Neural progenitor cell (in vitro differentiated cells): ENCODE data around the gene PIGB. TPM values are rescaled to one million over a fixed set of nuclear protein-coding genes. Genes with fewer than 3 reads are reported as not detected.
"Not testable (repeated sequence)": the region's sequence is repeated elsewhere in the genome, so short reads cannot be mapped to it uniquely, and the experiment has no call there.

ENCODE experiments used
- DNase-seq: peaks from one replicate; pipeline ENCODE4 v3.0.0-alpha.2; 2016; ENCODE audit warnings: low spot score
- H2AFZ ChIP-seq: fragments of 200-600 bp; sonication (generic); replicated peaks from 2 replicates; pipeline ENCODE4 v1.6.1; 2016; ENCODE audit warnings: antibody characterized with exemption
- H3F3A ChIP-seq: fragments of 200-600 bp; sonication (generic); 2 replicates; pipeline ENCODE4 v1.6.1; 2016; ENCODE audit warnings: antibody characterized with exemption, low read depth
- H3K27ac ChIP-seq: fragments of 200-600 bp; sonication (generic); 2 replicates; pipeline ENCODE4 v1.5.1; 2016; ENCODE audit warnings: mild to moderate bottlenecking
- H3K27me3 ChIP-seq: fragments of 200-600 bp; sonication (generic); 2 replicates; pipeline ENCODE4 v1.6.1; 2016; ENCODE audit warnings: mild to moderate bottlenecking, moderate library complexity
- H3K36me3 ChIP-seq: fragments of 200-600 bp; sonication (generic); 2 replicates; pipeline ENCODE4 v1.5.1; 2016
- H3K4me1 ChIP-seq: fragments of 200-600 bp; sonication (generic); 2 replicates; pipeline ENCODE4 v1.6.1; 2016; ENCODE audit warnings: mixed run types
- H3K4me2 ChIP-seq: fragments of 200-600 bp; sonication (generic); 2 replicates; pipeline ENCODE4 v1.6.1; 2016
- H3K4me3 ChIP-seq: fragments of 200-600 bp; sonication (generic); 2 replicates; pipeline ENCODE4 v1.5.1; 2016
- H3K79me2 ChIP-seq: fragments of 200-600 bp; sonication (generic); 2 replicates; pipeline ENCODE4 v1.6.1; 2016; ENCODE audit warnings: low read depth
- H3K9ac ChIP-seq: fragments of 200-600 bp; sonication (generic); 2 replicates; pipeline ENCODE4 v1.6.1; 2016
- H3K9me3 ChIP-seq: fragments of 200-600 bp; sonication (generic); 2 replicates; pipeline ENCODE4 v1.5.1; 2016; ENCODE audit warnings: low read depth
- H4K20me1 ChIP-seq: fragments of 200-600 bp; sonication (generic); 2 replicates; pipeline ENCODE4 v1.6.1; 2016; ENCODE audit warnings: low read depth
- H3K27ac Mint-ChIP-seq: 3 replicates; pipeline ENCODE4 v1.8.0; 2021; ENCODE audit warnings: mixed read lengths
- H3K27me3 Mint-ChIP-seq: 2 replicates; pipeline ENCODE4 v1.8.0; 2022; ENCODE audit warnings: low read depth, mild to moderate bottlenecking, inconsistent platforms, moderate library complexity, mixed read lengths; ENCODE audit not compliant: insufficient read depth
- H3K36me3 Mint-ChIP-seq: 3 replicates; pipeline ENCODE4 v1.8.0; 2021; ENCODE audit warnings: mixed read lengths
- H3K4me1 Mint-ChIP-seq: 3 replicates; pipeline ENCODE4 v1.8.0; 2021; ENCODE audit warnings: mixed read lengths
- H3K4me3 Mint-ChIP-seq: 3 replicates; pipeline ENCODE4 v1.8.0; 2021; ENCODE audit warnings: mild to moderate bottlenecking, moderate library complexity, mixed read lengths
- H3K9me3 Mint-ChIP-seq: 3 replicates; pipeline ENCODE4 v1.8.0; 2020; ENCODE audit warnings: mixed read lengths
- CTCF ChIP-seq: fragments of 200-600 bp; sonication (generic); IDR thresholded peaks from 2 replicates; pipeline ENCODE4 v1.5.1; 2017; ENCODE audit warnings: antibody characterized with exemption, mild to moderate bottlenecking
- EZH2 ChIP-seq: fragments of 200-600 bp; sonication (generic); IDR thresholded peaks from 2 replicates; pipeline ENCODE4 v1.6.1; 2017; ENCODE audit warnings: antibody characterized with exemption, mild to moderate bottlenecking, moderate library complexity
- EZH2phosphoT487 ChIP-seq: fragments of 200-600 bp; sonication (generic); IDR thresholded peaks from 2 replicates; pipeline ENCODE4 v1.6.1; 2017; ENCODE audit warnings: antibody characterized with exemption
- total RNA-seq: library from RNA; depleted of rRNA; stranded (reverse); fragments of >200 nt; gene quantifications from 2 replicates; pipeline ENCODE4 v1.2.3, GENCODE V29; 2015; ENCODE audit warnings: low replicate concordance

PIGB gene
- total RNA-seq, 1 donor from 2014 or later = 18.7 TPM

DNA sequence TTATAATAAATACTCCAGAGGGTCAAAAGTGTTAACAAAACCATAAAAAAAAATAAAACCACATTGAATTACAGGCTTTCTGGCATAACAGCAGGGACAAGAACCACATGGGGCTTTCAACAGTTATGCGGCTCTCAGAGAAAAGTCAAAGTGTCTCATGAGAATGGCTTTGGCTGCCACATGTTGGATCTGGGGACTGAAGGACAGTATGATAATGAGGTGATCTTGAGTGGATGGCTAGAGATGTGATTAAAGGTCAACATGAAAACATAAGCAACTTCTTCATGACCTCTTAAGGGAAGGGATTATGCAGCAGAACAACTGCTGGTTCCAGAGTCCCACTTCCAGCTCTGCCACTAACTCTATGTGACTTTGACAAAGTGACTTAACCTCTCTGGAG, 34.6 kb upstream of the PIGB start:
- H3K27me3 ChIP-seq = peaks cover 14% of the 10 kb centered on the region
- H3K4me1 ChIP-seq = no peaks in the 10 kb centered on the region
- Mint-ChIP-seq H3K27me3 (peaks cover 2% of the 10 kb centered on the region), H3K4me3 (no peak overlapping the region), H3K9me3 (no peaks in the 10 kb centered on the region), H3K36me3 (no peaks in the 10 kb centered on the region), H3K27ac (no peak overlapping the region), H3K4me1 (peaks cover 8% of the 10 kb centered on the region)
- TF ChIP-seq EZH2 (no peak), EZH2phosphoT487 (no peak), CTCF (no peak)
- no peaks in the 10 kb centered on the region for H3K9me3 ChIP-seq
- no peaks in the 10 kb centered on the region for H3K36me3 ChIP-seq
- no peaks in the 10 kb centered on the region for H3F3A ChIP-seq
- DNase-seq = no peak
- no peak overlapping the region for H3K4me3 ChIP-seq
- no peaks in the 10 kb centered on the region for H4K20me1 ChIP-seq
- H3K27ac ChIP-seq = no peak overlapping the region
- H2AFZ ChIP-seq = no peak overlapping the region
- no peak overlapping the region for H3K4me2 ChIP-seq
- H3K9ac ChIP-seq = no peak overlapping the region
- H3K79me2 ChIP-seq = no peaks in the 10 kb centered on the region

DNA sequence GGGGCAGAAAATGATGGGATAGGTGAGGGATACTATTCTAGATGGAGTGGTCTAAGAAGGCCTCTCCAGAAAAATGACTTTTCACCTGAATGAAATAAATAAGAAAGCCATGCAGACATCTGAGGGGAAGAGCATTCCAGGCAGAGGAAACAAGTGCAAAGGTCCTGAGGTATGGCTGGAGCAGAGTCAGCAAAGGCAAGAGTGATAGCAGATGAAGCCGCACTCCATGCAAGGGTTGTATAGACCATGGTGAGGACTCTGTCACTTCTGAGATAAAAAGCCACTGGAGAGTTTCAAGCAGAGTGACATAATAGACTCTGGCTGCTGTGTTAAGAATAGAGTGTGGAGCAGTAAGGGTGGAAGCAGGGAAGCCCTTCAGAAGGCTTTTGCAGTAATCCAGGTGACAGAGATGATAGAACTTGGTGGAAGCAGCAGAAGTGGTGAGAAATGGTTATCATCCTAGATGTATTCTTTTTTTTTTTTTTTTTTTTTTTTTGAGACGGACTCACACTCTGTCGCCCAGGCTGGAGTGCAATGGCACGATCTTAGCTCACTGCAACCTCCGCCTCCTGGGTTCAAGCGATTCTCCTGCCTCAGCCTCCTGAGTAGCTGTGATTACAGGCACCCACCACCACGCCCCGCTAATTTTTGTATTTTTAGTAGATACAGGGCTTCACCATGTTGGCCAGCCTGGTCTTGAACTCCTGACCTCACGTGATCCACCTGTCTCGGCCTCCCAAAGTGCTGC, 32.4 kb upstream of the PIGB start:
- peaks cover 17% of the 10 kb centered on the region for H3K27me3 ChIP-seq
- not testable (repeated sequence) for H2AFZ ChIP-seq, H3K4me2 ChIP-seq, H4K20me1 ChIP-seq, H3F3A ChIP-seq, H3K36me3 ChIP-seq, H3K4me3 ChIP-seq, H3K4me1 Mint-ChIP-seq, H3K27ac Mint-ChIP-seq, H3K36me3 Mint-ChIP-seq, H3K4me1 ChIP-seq, H3K4me3 Mint-ChIP-seq, H3K9me3 ChIP-seq, H3K9ac ChIP-seq, H3K79me2 ChIP-seq, H3K9me3 Mint-ChIP-seq, DNase-seq, H3K27ac ChIP-seq, H3K27me3 Mint-ChIP-seq

DNA sequence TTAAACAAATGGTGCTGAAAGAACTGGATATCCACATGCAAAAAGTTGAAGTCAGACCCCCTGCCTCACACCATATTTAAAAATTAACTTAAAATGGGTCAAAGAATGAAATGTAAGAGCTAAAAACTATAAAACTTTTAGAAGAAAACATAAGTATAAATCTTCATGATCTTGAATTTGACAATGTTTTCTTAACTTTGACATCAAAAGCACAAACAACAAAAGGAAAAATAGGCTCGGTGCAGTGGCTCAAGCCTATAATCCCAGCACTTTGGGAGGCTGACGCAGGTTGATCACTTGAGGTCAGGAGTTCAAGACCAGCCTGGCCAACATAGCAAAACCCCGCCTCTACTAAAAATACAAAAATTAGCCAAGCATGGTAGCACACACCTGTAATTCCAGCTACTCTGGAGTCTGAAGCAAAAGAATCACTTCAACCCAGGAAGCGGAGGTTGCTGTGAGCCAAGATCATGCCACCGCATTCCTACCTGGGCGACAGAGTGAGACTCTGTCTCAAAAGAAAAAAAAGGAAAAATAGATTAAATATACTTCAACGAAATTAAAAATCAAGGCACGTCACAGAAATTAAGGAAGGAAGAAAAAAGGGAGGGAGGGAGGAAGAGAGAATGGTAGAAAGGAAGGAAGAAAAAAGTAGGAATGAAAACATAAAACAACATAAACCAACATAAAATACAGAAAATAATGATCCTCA, 30.9 kb upstream of the PIGB start:
- Histone ChIP-seq H3F3A (peaks cover 7% of the 10 kb centered on the region), H3K4me3 (peak overlapping the region; percentile 84), H3K36me3 (no peaks in the 10 kb centered on the region), H3K4me2 (peak overlapping the region; percentile 82), H3K9me3 (no peaks in the 10 kb centered on the region), H3K4me1 (no peaks in the 10 kb centered on the region), H3K27ac (no peak overlapping the region), H3K27me3 (peaks cover 17% of the 10 kb centered on the region), H3K9ac (no peak overlapping the region), H4K20me1 (no peaks in the 10 kb centered on the region), H2AFZ (no peak overlapping the region), H3K79me2 (no peaks in the 10 kb centered on the region)
- Mint-ChIP-seq H3K27ac (no peak overlapping the region), H3K9me3 (no peaks in the 10 kb centered on the region), H3K36me3 (no peaks in the 10 kb centered on the region), H3K4me1 (peaks cover 8% of the 10 kb centered on the region), H3K4me3 (peak overlapping the region; percentile 88), H3K27me3 (peaks cover 2% of the 10 kb centered on the region)
- TF ChIP-seq CTCF = no peak
- no peak for TF ChIP-seq EZH2
- TF ChIP-seq EZH2phosphoT487 = no peak
- DNase-seq = no peak
